DMS153 treated with DMSO at 0.1 percent for 48 hours (cell line): Measurements from ENCODE around the gene EIF4A3.
"Not testable (repeated sequence)": the region's sequence is repeated elsewhere in the genome, so short reads cannot be mapped to it uniquely, and the experiment has no call there.

ENCODE experiments used
- DNase-seq: peaks from one replicate; lab custom pipeline; 2025; ENCODE audit not compliant: unreplicated experiment; lab: John Stamatoyannopoulos, UW

Gene EIF4A3

GRCh38 chr17:80173126-80173525 is 26.2 kb upstream of the EIF4A3 start:
- no peak for DNase-seq

- no peak for DNase-seq
Observed at GRCh38 chr17:80171681-80172080, 24.8 kb upstream of the EIF4A3 start.

- DNase-seq, result no peak
Observed at GRCh38 chr17:80169784-80170500, 23.0 kb upstream of the EIF4A3 start, which contains the start of gene CARD14. Gene CARD14, plus strand, starts transcription at chr17:80170030. Its CDS starts 11,409 bp downstream, at chr17:80181439.

GRCh38 chr17:80169107-80169506 is 22.2 kb upstream of the EIF4A3 start:
- DNase-seq, result no peak

- no peak for DNase-seq
Observed at GRCh38 chr17:80168371-80168770, 21.4 kb upstream of the EIF4A3 start.

GRCh38 chr17:80166446-80166845 is 19.5 kb upstream of the EIF4A3 start:
- no peak for DNase-seq

GRCh38 chr17:80164185-80164584 is 17.3 kb upstream of the EIF4A3 start:
- DNase-seq, result no peak

- no peak for DNase-seq
Observed at GRCh38 chr17:80163336-80163735, 16.4 kb upstream of the EIF4A3 start.

GRCh38 chr17:80160536-80160935 is 13.6 kb upstream of the EIF4A3 start:
- no peak for DNase-seq

- no peak for DNase-seq
Observed at GRCh38 chr17:80158846-80159245, 11.9 kb upstream of the EIF4A3 start.

- not testable (repeated sequence) for DNase-seq
Observed at GRCh38 chr17:80155600-80155999, 8.7 kb upstream of the EIF4A3 start.

- DNase-seq, result no peak
Observed at GRCh38 chr17:80154166-80154565, 7.2 kb upstream of the EIF4A3 start.

- DNase-seq, result no peak
Observed at GRCh38 chr17:80153004-80153403, 6.1 kb upstream of the EIF4A3 start.

GRCh38 chr17:80152081-80152702 is 5.3 kb upstream of the EIF4A3 start:
- no peak for DNase-seq

- DNase-seq, result no peak
Observed at GRCh38 chr17:80151333-80151732, 4.4 kb upstream of the EIF4A3 start.

GRCh38 chr17:80146121-80147034 is 550 bp downstream of the EIF4A3 start:
- DNase-seq, result no peak

GRCh38 chr17:80145076-80146075 is 1.6 kb downstream of the EIF4A3 start:
- DNase-seq, result no peak

- DNase-seq, result no peak
Observed at GRCh38 chr17:80142929-80143328, 4.0 kb downstream of the EIF4A3 start.

- no peak for DNase-seq
Observed at GRCh38 chr17:80141463-80142165, 5.3 kb downstream of the EIF4A3 start.
